ENCODE results near the gene KCND3. TPM values are rescaled to one million over a fixed set of nuclear protein-coding genes. Genes with fewer than 3 reads are reported as not detected.

Gene KCND3
- total RNA-seq, 1 donor from 2014 or later = 5.5 TPM

DNA sequence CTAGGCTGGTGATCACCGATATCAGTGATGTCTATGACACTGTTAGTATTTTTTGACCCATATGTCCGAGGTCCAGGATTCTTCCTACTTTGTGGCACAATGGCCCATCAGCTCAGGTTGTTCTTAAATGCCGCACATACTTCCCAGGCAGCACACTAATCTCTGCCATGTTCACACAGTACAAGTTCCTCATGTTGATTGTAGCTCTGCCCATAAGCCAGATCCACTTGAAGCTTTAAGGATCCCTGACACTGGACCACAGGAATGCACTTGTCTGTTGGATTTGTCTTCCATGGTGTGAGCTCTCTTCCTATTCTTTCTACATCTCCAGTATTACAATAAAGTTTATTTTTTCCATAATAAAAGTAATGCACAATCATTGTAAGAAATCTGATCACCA, 164.3 kb downstream of the KCND3 start:
- TF ChIP-seq, protein P1, sequence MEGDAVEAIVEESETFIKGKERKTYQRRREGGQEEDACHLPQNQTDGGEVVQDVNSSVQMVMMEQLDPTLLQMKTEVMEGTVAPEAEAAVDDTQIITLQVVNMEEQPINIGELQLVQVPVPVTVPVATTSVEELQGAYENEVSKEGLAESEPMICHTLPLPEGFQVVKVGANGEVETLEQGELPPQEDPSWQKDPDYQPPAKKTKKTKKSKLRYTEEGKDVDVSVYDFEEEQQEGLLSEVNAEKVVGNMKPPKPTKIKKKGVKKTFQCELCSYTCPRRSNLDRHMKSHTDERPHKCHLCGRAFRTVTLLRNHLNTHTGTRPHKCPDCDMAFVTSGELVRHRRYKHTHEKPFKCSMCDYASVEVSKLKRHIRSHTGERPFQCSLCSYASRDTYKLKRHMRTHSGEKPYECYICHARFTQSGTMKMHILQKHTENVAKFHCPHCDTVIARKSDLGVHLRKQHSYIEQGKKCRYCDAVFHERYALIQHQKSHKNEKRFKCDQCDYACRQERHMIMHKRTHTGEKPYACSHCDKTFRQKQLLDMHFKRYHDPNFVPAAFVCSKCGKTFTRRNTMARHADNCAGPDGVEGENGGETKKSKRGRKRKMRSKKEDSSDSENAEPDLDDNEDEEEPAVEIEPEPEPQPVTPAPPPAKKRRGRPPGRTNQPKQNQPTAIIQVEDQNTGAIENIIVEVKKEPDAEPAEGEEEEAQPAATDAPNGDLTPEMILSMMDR (IDR thresholded peaks at IDR 0.05) = no peak
- ATAC-seq (peak in 1 of 2 donors; percentile 37), DNase-seq (no peak)
- H3K27me3 ChIP-seq (ENCODE audit: low read depth) = no peaks in the 10 kb centered on the region
- intact Hi-C loops (cut with DNase I) = no loop called here
- no peak overlapping the region for H3K27ac ChIP-seq
- H3K36me3 ChIP-seq = no peaks in the 10 kb centered on the region
- H3K9me3 ChIP-seq = no peaks in the 10 kb centered on the region
- H3K4me3 ChIP-seq = no peak overlapping the region
- no peaks in the 10 kb centered on the region for H3K4me1 ChIP-seq

DNA sequence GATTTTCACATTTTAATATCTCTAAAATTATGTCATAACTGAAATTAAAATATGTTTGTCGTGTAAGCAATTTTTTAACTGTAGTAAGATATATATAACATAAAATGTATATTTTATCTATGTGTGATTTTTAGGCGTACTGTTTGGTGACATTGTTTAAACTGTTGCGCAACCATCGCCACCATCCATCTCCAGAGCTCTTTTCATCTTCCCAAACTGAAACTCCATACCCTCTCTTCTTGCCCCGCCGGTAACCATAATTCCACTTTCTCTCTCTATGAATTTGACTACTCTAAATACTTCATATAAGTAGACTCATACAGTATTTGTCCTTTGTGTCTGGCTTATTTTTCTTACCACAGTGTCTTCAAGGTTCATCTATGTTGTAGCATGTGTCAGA, 167.3 kb downstream of the KCND3 start:
- ATAC-seq = no peak
- intact Hi-C loops (cut with DNase I) = no loop called here
- H3K36me3 ChIP-seq = no peaks in the 10 kb centered on the region

DNA sequence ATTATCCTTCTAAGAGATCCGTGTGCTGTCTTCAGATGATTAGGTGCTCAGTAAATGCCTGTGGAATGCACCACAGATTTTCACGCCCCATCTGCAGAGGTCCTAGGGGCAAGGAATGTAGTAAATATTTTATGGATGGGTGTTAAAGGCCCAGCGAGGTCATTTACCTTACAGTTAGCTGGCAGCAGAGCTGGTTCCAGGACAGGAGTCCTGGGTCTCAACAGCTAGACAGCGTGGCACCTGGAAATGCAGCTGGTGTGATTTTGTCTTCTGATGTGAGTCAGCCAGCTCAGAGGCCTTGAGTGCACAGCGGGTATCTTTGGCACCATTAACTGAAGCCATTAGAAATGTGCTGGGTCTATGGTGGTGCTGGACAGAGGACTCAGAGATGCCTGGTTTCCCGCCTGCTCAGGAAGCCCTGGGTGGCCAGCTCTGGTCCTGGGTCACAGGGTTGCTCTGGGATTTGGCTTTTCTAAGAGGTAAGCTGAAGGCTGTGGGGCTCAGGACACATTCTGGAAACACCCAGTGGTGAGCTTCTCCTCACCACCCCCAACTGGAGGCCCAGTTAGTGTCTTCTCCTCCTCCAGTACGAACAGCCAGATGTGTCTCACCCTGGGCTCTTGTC, 168.2 kb downstream of the KCND3 start:
- no peak overlapping the region for H3K27ac ChIP-seq
- intact Hi-C loops (cut with DNase I) = no loop called here
- H3K9me3 ChIP-seq = no peaks in the 10 kb centered on the region

More for the DNA sequence above, 167.3 kb downstream of the KCND3 start:
- no peak for DNase-seq
- TF ChIP-seq, protein P1 (IDR thresholded peaks at IDR 0.05) = no peak
- Histone ChIP-seq H3K27ac (no peak overlapping the region), H3K27me3 (ENCODE audit: low read depth) (no peaks in the 10 kb centered on the region), H3K9me3 (no peaks in the 10 kb centered on the region), H3K4me1 (no peaks in the 10 kb centered on the region), H3K4me3 (no peak overlapping the region)

DNA sequence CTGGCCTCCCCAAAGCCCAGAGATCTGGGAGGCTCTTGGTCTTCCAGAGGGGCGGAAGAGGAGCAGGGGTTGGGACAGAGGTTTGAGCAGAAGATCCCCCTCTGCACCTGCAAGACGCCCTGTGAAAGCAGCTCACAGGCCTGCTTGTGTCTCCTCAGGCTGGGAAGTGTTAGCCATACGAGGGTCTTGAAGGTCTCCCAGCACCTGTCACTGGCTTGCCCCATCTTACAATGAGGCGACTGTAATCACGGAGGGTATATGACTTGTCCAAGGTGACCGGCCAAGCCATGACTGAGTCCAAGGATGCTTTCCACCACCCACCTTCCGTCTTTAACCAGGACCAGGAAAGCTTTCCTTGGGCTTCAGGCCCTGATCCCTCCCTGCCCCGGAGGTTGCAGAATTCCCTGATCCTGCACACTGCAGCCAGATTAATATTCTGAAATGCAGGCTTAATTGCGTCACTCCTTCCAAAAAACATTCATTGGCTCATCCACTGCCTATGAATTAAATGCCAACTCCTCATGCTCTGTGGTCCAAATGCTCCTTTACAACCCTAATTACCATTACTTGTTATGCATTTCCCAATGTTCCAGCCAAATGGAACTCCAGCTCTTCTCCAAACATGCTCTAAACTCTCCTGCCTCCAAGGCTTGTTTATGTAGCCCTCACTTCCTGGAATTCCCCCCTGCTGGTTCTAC, 169.8 kb downstream of the KCND3 start:
- no peaks in the 10 kb centered on the region for H3K36me3 ChIP-seq
- H3K9me3 ChIP-seq = no peaks in the 10 kb centered on the region
- no peak for DNase-seq
- intact Hi-C loops (cut with DNase I) = no loop called here
- no peaks in the 10 kb centered on the region for H3K27me3 ChIP-seq (ENCODE audit: low read depth)
- TF ChIP-seq, protein P1 (IDR thresholded peaks at IDR 0.05) = no peak
- ATAC-seq = no peak
- no peaks in the 10 kb centered on the region for H3K4me1 ChIP-seq
- H3K4me3 ChIP-seq = no peak overlapping the region
- H3K27ac ChIP-seq = no peak overlapping the region

More for the DNA sequence above, 168.2 kb downstream of the KCND3 start:
- TF ChIP-seq, protein P1 (IDR thresholded peaks at IDR 0.05) = no peak
- DNase-seq (no peak), ATAC-seq (no peak)
- H3K36me3 ChIP-seq = no peaks in the 10 kb centered on the region
- H3K4me1 ChIP-seq = no peaks in the 10 kb centered on the region
- H3K4me3 ChIP-seq = no peak overlapping the region
- no peaks in the 10 kb centered on the region for H3K27me3 ChIP-seq (ENCODE audit: low read depth)

DNA sequence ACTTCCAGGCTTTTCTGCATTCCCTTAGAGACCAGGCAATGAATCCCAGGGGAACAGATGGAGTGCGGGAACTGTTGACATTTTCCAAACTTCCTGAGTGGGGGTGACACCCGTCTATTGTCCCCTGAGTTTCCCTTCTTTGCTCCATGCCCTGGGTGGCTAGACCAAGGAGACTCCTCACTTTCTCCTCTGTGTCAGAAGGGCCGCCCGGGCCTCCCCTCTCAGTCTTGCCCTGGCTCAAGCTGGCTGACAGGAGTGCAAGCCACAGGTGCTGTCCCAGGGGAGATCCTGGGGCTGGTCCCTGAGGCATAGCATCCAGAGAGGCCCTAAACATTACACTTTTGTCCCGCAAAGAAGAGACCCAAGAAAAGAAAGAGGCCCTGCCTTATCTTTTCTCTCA, 170.9 kb downstream of the KCND3 start:
- Histone ChIP-seq H3K27me3 (ENCODE audit: low read depth) (no peaks in the 10 kb centered on the region), H3K9me3 (no peaks in the 10 kb centered on the region), H3K27ac (no peak overlapping the region), H3K4me1 (no peaks in the 10 kb centered on the region), H3K4me3 (no peak overlapping the region), H3K36me3 (no peaks in the 10 kb centered on the region)
- TF ChIP-seq, protein P1 (IDR thresholded peaks at IDR 0.05) = no peak
- DNase-seq = no peak
- intact Hi-C loops (cut with DNase I) = no loop called here
- no peak for ATAC-seq
